GM21528 (cell line): ENCODE results near the gene TNFSF9.
"Not testable (repeated sequence)": the region's sequence is repeated elsewhere in the genome, so short reads cannot be mapped to it uniquely, and the experiment has no call there.

Experiments used
- ATAC-seq: cut with Tn5 transposase; IDR thresholded peaks from one replicate; pipeline ENCODE4 v1.9.1; 2021; ENCODE audit warnings: mild to moderate bottlenecking, moderate library complexity; ENCODE audit not compliant: unreplicated experiment, low FRiP score

Gene TNFSF9

DNA sequence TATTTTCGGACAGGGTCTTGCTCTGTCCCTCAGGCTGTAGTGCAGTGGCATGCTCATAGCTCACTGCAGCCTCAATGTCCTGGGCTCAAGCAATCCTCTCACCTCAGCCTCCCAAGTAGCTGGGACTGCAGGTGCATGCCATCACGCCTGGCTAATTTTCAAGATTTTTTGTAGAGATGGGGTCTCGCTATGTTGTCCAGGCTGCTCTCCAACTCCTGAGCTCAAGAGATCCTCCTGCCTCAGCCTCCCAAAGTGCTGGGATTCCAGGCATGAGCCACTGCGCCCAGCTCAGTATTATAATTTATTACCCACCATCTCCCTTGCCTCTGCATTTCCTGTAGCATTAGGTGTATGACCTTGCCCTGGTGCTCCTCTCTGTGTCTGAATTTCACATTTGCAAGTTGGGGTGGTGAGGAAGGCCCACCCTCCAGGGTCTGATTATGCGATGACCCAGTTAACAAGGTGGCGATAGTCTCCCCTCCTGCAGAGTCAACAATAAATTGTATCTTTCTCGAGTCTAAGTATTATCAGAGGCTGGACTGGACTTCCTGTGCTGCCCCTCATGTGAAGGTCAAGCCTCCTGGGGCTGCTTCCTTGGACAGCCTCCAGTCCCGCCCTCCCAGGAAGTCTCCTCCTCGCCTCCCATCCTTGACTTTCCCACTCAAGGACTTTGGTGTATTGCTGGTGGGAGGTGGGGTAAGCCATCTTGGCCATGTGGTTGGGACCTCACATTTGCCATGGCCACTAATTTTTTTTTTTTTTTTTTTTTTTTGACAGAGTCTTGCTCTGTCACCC, 27.2 kb upstream of the TNFSF9 start:
- ATAC-seq = no peak

DNA sequence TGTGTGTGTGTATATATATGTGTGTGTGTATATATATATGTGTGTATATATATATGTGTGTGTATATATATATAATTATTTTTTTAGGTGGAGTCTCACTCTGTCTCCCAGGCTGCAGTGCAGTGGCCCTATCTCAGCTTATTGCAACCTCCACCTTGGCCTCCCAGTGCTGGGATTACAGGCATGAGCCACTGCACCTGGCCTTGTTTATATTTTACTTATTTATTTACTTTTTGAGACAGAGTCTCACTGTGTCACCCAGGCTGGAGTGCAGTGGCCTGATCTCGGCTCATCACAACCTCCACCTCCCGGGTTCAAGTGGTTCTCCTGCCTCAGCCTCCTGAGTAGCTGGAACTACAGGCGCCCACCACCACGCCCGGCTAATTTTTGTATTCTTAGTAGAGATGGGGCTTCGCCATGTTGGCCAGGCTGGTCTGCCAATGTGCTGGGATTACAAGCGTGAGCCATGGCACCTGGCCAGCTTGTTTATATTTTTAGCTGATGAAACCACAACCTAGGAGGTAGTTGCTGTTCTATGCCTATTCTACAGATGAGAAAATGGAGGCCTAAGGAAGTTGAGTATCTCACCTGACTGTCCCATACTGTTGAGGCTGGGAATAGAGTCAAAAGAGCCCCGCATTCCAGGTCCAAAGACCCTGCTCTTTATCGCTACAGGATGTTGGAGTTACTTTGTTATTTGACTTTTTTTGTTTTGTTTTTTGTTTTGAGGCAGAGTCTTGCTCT, 22.6 kb upstream of the TNFSF9 start:
- not testable (repeated sequence) for ATAC-seq

DNA sequence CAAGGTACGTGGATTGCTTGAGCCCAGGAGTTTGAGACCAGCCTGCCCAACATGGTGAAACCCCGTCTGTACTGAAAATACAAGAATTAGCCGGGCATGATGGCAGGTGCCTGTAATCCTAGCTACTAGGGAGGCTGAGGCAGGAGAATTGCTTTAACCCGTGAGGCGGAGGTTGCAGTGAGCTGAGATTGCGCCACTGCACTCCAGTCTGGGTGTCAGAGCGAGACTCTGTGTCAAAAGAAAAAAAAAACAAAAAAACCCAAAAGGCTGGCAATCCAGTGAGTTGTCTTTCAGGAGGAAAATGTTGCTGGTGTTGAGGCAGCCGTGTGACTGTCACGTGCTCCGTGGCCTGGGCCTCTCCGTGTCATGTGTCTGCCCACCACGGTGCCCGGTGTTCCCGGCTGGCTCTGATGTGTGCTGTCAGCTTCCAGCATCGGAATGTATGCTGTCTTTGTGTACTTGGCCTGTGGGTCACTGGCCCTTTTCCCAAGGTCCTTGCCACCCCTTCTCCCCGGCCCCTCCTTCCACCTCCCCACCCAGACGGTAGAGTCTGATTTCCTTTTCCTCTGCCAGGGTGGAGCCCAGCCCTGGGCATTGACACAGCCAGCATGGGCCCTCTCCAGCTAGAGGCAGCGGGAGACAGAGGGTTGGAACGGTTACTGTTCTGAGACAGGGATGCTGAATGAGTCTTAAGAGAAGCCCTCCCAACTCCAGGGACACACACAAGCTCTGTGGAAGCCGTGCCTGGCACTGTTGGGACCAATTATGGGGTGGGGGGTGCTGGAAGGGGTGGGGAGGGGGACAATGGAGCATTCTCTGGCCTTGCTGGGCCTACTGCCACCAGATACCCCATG, 21.5 kb upstream of the TNFSF9 start:
- no peak for ATAC-seq

DNA sequence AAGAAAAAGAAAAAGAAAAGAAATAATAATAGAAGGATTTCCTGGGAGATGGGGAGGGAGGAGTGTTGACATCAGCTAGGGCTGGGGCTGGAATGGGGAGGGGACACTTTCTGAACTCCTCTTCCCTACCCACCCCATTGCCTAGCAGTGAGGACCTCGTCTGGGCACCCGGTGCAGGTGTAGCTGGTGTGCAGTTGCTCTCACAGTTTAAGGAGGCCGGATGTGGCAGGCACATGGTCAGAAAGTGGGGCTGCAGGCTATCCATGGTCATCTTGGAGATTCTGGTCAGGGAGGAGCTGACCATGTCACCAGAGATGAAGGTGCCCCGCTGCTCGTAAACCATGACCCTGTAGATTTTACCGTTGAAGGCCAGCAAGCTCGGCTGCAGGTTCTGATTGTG, 20.2 kb upstream of the TNFSF9 start:
- no peak for ATAC-seq

DNA sequence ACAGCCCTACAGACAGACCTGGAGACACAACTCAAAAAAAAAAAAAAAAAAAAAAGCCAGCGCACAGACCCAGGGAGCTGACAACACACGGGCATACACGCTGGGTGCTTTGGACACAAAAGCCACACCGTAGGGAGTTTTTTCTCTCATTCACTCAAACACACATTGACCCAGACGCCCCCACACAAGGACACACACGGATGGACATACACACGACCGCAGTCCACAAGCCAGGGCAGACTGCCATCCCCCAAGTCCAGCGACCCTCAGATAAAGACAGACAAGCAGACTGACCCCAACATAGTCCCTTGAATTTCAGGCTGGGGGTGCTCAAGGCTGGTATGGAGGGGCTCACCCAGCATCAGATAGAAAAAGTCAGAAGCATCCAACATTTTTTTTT, 16.7 kb upstream of the TNFSF9 start:
- no peak for ATAC-seq

DNA sequence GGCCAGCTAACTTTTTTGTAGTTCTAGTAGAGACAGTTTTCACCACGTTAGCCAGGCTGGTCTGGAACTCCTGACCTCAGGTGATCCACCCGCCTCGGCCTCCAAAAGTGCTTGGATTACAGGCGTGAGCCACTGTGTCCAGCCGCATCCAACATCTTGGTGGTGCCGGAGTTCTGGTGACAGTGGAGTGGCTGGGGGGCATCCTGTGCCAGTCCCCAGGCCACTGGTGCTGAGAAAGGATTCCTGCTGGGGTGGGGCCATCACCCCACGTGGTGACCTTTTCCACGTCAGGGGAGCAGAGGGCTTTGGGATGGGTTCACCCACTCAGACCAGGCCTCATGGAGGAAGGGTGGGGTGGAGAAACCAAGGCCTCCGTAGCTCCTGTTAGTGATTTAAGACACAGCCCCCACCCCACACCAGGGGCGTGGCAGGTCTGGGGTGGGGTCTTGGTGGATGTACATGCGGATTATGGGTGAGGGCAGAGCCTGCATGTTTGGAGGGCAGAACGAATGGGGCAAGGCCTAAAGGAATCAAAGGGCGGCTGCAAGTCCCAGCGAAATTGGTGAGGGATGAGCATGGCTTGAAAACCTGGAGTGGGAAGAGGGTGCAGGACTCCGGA, 15.8 kb upstream of the TNFSF9 start:
- no peak for ATAC-seq

DNA sequence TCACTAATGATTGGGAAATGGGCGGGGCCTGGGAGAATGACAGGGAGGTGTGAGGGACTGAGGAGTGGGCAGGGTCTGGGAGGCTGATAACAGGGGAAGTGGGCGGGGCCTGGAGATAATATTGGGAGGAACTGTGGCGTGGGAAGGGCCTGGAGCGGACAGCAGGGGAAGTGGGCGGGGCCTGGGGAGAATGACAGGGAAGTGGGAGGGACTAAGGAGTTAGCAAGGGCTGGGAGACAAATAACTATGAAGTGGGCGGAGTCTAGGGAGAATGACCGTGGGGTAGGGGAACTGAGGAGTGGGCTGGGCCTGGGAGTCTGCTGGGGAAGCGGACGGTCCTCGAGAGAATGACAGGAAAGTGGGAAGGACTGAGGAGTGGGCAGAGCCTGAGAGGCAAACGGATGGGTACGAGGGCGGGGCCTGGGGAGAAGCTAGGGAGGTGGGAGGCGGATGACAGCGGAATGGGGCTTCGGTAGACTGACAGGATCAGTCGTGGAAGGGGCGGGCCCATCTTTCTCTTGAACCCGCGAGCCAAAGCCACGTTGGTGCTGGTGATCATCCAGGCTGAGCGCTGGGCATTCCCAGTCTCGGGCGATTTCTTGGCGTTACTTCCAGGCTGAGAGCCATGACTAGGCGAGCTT, 14.7 kb upstream of the TNFSF9 start:
- peak; percentile 33 for ATAC-seq

DNA sequence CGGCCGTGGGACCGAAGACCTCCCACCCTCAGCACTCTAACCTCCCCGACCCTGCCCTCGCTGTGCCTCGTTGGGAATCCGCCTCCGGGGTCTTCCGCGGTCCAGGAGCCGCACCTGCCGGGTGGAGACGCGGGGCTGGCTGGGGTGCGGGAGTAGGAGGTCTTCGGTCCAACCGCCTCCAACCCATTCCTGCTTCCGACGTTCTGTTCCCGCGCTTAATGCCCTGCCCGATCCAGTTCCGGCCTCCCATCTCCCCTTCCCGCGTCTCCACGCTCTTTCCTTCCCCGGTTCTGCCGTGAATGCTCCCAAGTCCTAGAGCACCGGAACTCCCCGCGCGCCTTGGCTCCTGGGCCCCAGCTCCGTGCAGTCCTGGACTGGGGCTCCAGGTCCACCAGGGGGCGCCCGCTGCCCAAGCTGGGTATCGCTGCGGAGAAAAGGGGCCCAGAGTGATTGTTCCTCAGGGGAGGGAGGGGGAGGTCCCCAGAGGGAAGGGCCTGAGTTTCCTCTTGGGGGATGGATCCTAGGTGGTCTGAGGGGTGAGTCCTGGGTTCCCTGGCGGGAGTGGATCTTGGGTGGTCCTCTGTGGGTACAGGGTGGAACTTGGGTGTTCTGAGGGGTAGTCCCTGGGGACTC, 14.1 kb upstream of the TNFSF9 start:
- peak; percentile 52 for ATAC-seq

DNA sequence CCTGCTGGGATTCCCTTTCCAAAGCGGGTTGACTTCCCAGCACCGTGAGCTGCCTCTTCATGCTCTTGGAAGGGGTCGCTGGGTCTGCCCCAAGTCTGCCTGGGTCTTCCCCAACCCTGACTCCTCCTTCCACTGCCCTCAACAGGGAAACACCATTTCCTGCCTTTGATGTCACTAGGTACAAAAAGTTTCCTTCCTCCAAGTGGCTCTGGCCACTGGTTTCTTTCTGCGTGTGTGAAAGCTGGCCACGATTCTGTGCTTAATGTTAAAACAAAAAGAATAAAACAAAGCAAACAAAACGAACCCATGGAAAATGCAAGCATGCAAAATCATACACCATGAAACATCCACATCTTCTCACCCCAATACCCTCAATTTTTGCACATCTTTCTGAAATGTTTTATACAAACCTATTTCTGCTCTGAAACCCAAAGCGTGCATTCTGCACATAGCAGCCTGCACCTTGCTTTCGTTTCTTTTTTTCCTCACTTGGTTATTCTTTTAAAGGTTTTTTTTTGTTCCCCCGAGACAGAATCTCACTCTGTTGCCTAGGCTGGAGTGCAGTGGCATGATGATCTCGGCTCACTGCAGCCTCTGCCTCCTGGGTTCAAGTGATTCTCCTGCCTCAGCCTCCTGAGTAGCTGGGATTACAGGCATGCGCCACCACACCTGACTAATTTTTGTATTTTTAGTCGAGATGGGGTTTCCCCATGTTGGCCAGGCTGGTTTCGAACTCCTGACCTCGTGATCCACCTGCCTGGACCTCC, 12.5 kb upstream of the TNFSF9 start:
- no peak for ATAC-seq

DNA sequence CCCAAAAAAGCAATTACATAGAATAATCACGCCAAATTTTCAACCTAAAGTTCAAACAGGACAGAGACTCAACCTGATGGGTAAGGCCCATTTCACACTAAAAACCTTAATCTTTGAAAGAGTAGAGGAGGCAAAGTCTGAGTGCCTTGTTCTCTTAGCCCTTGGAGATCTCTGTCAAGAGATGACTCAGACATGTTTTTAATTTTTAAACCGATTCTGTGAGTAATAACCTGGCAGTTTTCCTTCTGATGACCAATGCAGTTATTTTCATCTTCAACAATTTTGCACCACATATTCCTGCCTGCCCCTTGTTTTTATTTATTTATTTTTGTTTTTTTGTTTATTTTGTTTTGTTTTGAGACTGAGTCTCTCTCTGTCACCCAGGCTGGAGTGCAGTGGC, 11.5 kb upstream of the TNFSF9 start:
- no peak for ATAC-seq

DNA sequence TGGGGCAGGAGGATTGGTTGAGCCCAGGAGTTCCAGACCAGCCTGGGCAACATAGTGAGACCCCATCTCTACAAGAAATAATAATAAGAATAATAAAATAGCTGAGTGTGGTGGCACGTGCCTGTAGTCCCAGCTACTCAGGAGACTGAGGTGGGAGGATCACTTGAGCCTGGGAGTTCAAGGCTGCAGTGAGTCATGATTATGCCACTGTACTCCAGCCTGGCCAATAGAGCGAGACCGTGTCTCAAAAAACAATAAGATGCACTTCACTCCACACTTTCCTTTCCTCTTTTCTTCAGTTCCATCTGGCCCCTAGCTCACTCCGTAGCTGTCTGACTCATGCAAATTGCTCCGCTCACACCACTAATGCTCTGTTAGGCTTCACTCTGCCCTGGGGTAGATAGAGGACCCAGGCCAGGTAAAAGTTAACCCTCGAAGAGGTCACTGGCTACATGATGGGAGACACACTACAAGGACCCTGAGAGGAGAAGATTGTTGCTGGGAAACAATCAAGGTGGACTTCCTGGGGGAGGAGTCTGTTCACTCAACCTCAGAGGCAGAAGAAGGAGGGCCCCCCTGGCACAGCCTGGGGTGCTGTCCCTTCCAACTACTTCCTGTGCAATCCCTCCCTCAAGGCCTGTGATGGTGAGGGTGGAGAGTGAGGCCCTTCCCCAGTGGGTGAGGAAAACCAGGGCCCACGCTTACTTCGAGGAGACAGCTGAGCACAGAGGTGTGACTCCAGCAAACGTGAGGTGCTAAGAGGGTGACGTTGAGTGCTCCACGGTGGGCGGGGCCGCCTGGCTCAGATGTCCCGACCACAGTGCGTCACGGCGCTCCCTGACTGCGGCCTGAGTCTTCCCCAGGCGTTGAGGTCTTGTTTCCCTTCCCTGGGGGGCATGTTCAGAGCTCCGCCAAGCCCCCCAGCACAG, 8.8 kb upstream of the TNFSF9 start:
- no peak for ATAC-seq

DNA sequence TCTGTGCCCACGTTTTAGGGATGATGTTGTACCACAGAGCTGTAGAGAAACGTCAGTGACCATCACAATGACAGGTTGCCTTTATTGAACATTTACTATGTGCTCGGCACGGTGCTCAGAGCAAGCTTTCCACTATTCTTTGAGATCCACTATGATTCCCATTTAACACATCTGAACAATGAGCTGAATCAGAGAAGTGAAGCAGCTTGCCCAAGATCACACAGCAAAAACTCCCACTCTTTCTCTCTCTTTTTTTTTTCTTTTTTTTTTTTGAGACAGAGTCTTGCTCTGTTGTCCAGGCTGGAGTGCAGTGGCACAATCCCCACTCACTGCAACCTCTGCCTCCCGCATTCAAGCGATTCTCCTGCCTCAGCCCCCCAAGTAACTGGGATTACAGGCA, 8.1 kb upstream of the TNFSF9 start:
- ATAC-seq = no peak

DNA sequence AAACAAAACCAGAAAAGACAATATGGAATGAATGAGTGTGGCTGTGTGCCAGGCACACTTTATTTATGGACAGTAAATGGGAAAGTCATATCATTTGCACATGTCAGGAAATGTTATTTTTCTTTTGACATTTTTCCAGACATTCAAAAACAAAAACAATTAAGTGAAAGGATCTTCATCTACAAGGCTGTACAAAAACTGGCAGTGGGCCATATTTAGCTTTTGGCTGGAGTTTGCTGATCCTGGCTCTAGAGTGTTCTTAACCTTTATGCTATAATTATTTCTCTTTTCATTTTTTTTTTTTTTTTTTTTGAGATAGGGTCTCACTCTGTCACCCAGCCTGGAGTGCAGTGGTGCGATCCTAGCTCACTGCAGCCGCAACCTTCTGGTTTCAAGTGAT, 6.5 kb upstream of the TNFSF9 start:
- ATAC-seq = no peak

DNA sequence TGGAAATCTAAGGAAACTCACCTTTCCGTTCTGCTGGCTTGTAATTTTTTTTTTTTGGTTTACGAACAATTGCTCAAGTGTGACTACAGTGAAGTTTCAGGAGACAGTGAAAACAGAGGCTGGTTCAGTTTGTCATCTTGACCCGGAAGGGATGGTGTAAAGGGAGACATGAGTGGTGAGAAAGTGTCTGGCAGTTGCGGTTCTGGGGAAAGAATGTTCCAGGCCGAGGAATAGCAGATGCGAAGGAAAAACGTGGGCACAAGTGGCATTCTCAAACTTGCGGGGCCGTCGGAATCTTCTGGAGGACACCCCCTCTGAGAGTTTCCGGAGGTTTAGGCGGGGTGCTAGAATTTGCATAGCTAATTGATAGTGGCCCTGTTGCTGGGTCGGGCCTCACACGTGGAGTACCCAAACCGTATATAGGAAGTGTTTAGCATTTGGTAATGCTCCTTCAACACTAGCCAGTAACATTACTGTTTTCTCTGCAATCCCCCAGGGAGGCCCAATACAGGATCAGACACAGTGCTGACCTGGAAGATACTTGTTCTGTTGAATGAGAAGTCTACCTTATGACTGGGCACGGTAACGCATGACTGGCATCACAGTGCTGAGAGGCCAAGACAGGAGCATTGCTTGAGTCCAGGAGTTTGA, 2.8 kb upstream of the TNFSF9 start:
- peak; percentile 45 for ATAC-seq

DNA sequence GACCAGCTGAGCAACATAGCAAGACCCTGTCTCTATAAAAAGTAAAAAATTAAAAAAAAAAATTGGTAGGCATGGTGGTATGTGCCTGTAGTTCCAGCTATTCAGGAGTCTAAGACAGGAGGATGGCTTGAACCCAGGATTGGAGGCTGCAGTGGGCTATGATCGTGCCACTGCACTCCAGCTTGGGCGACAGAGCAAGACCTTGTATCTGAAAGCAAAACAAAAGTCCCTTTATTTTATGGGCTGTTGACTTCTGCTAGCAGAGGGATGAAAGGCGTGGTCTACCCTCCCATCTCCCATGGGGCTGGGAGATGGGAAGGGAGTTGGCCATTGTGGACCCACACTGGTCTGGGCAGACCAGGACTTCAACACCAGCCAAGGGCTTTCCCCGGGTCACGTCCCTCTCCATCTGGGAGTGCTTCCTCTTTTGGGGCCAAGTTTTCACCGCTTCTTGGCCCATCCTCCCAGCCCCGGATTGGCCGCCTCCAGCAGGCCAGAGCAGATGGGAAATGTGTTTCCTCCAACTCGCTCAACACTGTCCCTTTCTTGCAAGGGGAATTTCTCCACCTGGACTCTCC, 2.2 kb upstream of the TNFSF9 start:
- ATAC-seq = no peak

DNA sequence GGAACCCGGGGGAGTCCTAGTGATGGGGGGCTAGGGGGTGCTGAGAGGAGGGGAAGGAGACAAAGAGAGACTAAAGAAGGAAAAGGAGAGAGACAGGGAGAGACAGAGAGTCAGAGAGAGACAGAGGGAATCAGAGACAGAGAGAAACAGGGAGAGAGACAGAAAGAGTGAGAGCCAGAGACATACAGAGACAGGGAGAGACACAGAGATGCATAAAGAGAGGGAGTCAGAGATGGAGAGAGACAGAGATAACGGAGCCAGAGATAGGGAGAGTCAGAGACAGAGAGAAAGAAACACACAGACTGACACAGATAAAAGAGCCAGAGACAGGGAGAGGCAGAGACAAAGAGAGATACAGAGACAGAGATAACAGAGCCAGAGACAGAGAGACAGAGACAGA, 1.5 kb upstream of the TNFSF9 start:
- no peak for ATAC-seq

DNA sequence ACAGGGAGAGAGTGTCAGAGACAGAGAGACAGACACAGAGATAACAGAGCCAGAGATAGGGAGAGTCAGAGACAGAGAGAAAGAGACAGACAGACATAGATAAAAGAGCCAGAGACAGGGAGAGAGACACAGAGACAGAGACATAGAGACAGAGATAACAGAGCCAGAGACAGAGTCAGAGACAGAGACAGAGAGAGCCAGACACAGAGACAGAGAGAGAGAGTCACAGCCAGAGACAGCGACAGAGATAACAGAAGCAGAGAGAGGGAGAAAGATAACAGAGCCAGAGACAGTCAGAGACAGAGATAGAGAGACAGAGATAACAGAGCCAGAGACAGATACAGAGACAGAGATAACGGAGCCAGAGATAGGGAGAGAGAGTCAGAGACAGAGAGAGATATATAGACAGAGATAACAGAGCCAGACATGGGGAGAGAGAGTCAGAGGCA, 865 bp upstream of the TNFSF9 start:
- no peak for ATAC-seq
